Gastroesophageal sphincter (tissue), 4 donors: Measurements from ENCODE around the gene DOCK2. TPM values are rescaled to one million over a fixed set of nuclear protein-coding genes. Genes with fewer than 3 reads are reported as not detected.

Source experiments
- ATAC-seq: fragments of 150-250 bp; one replicate; pipeline ENCODE4 v1.9.1; 2016; ENCODE audit warnings: mild to moderate bottlenecking, moderate library complexity
- H3K27ac ChIP-seq, 4 donors: fragments of 200-600 bp; sonication (generic) in 3 of 4; 1 replicate in 3 of 4; 2 replicates in 1 of 4; pipeline ENCODE4 v1.5.1; 2016 to 2019
- H3K27me3 ChIP-seq: fragments of 200-600 bp; sonication (generic); one replicate; pipeline ENCODE4 v1.5.1; 2019
- H3K36me3 ChIP-seq, 2 donors: fragments of 200-600 bp; sonication (generic); one replicate each; pipeline ENCODE4 v1.5.1; 2019; ENCODE audit warnings: control low read depth in 1 of 2
- H3K4me1 ChIP-seq, 3 donors: fragments of 200-600 bp; sonication (generic); 1 replicate in 2 of 3; 2 replicates in 1 of 3; pipeline ENCODE4 v1.5.1; 2016 to 2019; ENCODE audit warnings: control low read depth in 2 of 3
- H3K4me3 ChIP-seq, 2 donors: fragments of 200-600 bp; sonication (generic); one replicate each; pipeline ENCODE4 v1.5.1; 2019; ENCODE audit warnings: mild to moderate bottlenecking in 1 of 2, moderate library complexity in 1 of 2
- H3K9me3 ChIP-seq, 3 donors: fragments of 200-600 bp; sonication (generic); one replicate each; pipeline ENCODE4 v1.5.1; 2017 to 2019; ENCODE audit warnings: control low read depth in 2 of 3
- CTCF ChIP-seq, 4 experiments: fragments of 200-600 bp in 2 of 4; fragments of 450-650 bp in 2 of 4; sonication (generic) in 1 of 4; IDR thresholded peaks; one replicate each; pipeline ENCODE4 v1.5.1; 2017 to 2019; ENCODE audit warnings: antibody characterized with exemption in 4 of 4, mild to moderate bottlenecking in 2 of 4, moderate library complexity in 2 of 4
- EP300 ChIP-seq: sonication (generic); formaldehyde crosslinking; IDR thresholded peaks from one replicate; pipeline ENCODE4 v1.6.1; 2017; ENCODE audit warnings: antibody characterized with exemption, mild to moderate bottlenecking
- POLR2A ChIP-seq, 2 donors: fragments of 450-650 bp; IDR thresholded peaks; one replicate each; pipeline ENCODE4 v1.6.1; 2017; ENCODE audit warnings: antibody characterized with exemption in 2 of 2, mild to moderate bottlenecking in 2 of 2, moderate library complexity in 1 of 2
- POLR2AphosphoS5 ChIP-seq: sonication (generic); formaldehyde crosslinking; IDR thresholded peaks from one replicate; pipeline ENCODE4 v1.6.1; 2017; ENCODE audit warnings: antibody characterized with exemption
- WGBS, 2 donors: methylation state at CpG; one replicate each; pipeline ENCODE4 v1.1.5; 2018; ENCODE audit warnings: low coverage in 1 of 2; 5-methylcytosine and 5-hydroxymethylcytosine counted together
- total RNA-seq, 4 donors: library from RNA; depleted of rRNA; stranded (reverse); fragments of >200 nt; gene quantifications; one replicate each; pipeline ENCODE4 v1.1.0, GENCODE V29; 2016

Gene DOCK2
- total RNA-seq, 4 donors from 2014 or later: 9.3 to 20.6 (median 11.8) TPM

- TF ChIP-seq EP300: no peak
- TF ChIP-seq CTCF (IDR thresholded peaks at IDR 0.05): no peak
- TF ChIP-seq POLR2A (IDR thresholded peaks at IDR 0.05): no peak
- no peak for TF ChIP-seq POLR2AphosphoS5
- no peak overlapping the region for H3K4me3 ChIP-seq
- H3K27me3 ChIP-seq: peaks cover 10% of the 10 kb centered on the region
- no peak overlapping the region for H3K27ac ChIP-seq
- 11 to 27% methylated on average over 1 of the region's 5 CpGs for WGBS, 2 donors
- no peaks in the 10 kb centered on the region for H3K36me3 ChIP-seq
- no peak for ATAC-seq
- H3K4me1 ChIP-seq: peaks cover 0 to 3% (median 0%) of the 10 kb centered on the region in 3 donors
- no peaks in the 10 kb centered on the region for H3K9me3 ChIP-seq
Measured at GRCh38 chr5:169650701-169651331, 13.7 kb downstream of the DOCK2 start.

- Histone ChIP-seq H3K36me3 (no peaks in the 10 kb centered on the region), H3K27ac (no peak overlapping the region), H3K9me3 (no peaks in the 10 kb centered on the region), H3K4me3 (no peak overlapping the region), H3K4me1 (peaks cover 0 to 3% (median 0%) of the 10 kb centered on the region in 3 donors), H3K27me3 (peaks cover 10% of the 10 kb centered on the region)
- 26 to 39% methylated on average over 4 of the region's 5 CpGs for WGBS, 2 donors
- TF ChIP-seq POLR2A (IDR thresholded peaks at IDR 0.05): no peak
- TF ChIP-seq CTCF (IDR thresholded peaks at IDR 0.05): no peak
- no peak for TF ChIP-seq POLR2AphosphoS5
- TF ChIP-seq EP300: no peak
- no peak for ATAC-seq
Measured at GRCh38 chr5:169651526-169651925, 14.5 kb downstream of the DOCK2 start.

- Histone ChIP-seq H3K27me3 (peaks cover 6% of the 10 kb centered on the region), H3K4me3 (no peak overlapping the region), H3K9me3 (no peaks in the 10 kb centered on the region), H3K4me1 (peaks cover 0 to 3% (median 0%) of the 10 kb centered on the region in 3 donors), H3K36me3 (no peaks in the 10 kb centered on the region), H3K27ac (no peak overlapping the region)
- TF ChIP-seq CTCF (IDR thresholded peaks at IDR 0.05) (no peak), POLR2AphosphoS5 (no peak), EP300 (no peak)
- 20% methylated on average over 1 of the region's 1 CpG; no CpG with 5 or more reads in 1 of the 2 donors for WGBS, 2 donors
- ATAC-seq: no peak
Measured at GRCh38 chr5:169652057-169652456, 15.0 kb downstream of the DOCK2 start.

- peaks cover 0 to 3% (median 0%) of the 10 kb centered on the region in 3 donors for H3K4me1 ChIP-seq
- no peaks in the 10 kb centered on the region for H3K27me3 ChIP-seq
- H3K27ac ChIP-seq: no peak overlapping the region
- H3K4me3 ChIP-seq: no peak overlapping the region
- no peaks in the 10 kb centered on the region for H3K36me3 ChIP-seq
- 79 to 94% methylated on average over 3 to 4 of the region's 5 CpGs for WGBS, 2 donors
- H3K9me3 ChIP-seq: no peaks in the 10 kb centered on the region
- no peak for ATAC-seq
- no peak for TF ChIP-seq EP300
- TF ChIP-seq CTCF (IDR thresholded peaks at IDR 0.05): no peak
- TF ChIP-seq POLR2AphosphoS5: no peak
- TF ChIP-seq POLR2A (IDR thresholded peaks at IDR 0.05): no peak
Measured at GRCh38 chr5:169653091-169653490, 16.0 kb downstream of the DOCK2 start.

- Histone ChIP-seq H3K36me3 (no peaks in the 10 kb centered on the region), H3K4me3 (no peak overlapping the region), H3K27ac (no peak overlapping the region), H3K27me3 (no peaks in the 10 kb centered on the region), H3K4me1 (peaks cover 0 to 3% (median 0%) of the 10 kb centered on the region in 3 donors), H3K9me3 (no peaks in the 10 kb centered on the region)
- ATAC-seq: no peak
- no peak for TF ChIP-seq POLR2AphosphoS5
- TF ChIP-seq EP300: no peak
- no peak for TF ChIP-seq CTCF (IDR thresholded peaks at IDR 0.05)
- TF ChIP-seq POLR2A (IDR thresholded peaks at IDR 0.05): no peak
- WGBS, 2 donors: 90% methylated on average over 2 of the region's 2 CpGs; no CpG with 5 or more reads in 1 of the 2 donors
Measured at GRCh38 chr5:169655353-169655752, 18.3 kb downstream of the DOCK2 start.
